ENCODE data around the gene RELT.

Gene RELT

DNA sequence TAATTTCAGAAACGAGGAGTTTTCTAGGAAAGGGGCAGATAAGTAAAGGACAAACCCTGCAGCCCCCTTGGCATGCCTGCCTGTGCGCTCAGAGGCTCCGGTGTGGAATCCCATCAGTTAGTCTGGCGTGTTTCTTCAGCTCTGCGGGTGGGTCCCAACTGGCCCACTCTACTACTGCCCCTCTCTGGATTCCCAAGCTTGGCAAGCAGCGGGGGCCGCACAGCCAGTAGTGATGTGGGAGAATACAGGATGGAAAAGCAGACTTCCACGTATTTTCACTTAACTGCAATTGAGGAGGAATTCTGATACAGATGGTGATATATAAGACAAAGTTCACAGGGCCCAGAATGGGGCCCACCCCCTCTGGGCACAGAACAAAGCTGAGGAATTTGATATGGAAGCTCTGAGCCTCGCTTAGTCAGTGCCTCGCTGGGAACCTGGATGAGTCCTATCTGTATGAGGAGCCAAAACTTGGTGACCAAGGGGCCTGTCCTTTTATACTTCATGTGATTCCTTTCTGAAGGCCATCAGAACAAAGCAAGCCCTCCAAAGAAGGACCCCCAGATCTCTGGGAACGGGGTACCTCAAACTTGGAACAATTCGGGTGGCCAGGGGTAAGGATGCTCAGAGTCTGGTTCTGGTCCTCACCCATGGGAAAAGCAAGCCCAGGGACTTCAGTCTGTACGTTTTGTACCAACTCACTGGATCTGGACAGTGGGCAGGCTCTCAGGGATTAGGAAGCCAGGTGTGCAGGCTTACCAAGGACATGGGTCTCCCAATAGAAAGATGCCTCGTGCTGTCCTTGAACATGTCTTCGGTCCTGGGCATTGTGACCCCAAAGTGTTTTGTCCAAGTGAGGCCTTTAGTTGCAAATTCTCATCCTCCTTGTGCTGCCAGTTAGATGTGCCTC is 26.0 kb downstream of the RELT start:
- Histone ChIP-seq H3K27me3 (ENCODE audit: insufficient read depth, low read depth, severe bottlenecking) (no peaks in the 10 kb centered on the region), H3K27ac (peak overlapping the region; percentile 22; the same call in 1 of the 2 replicates), H3K9me3 (ENCODE audit: severe bottlenecking) (no peaks in the 10 kb centered on the region), H3K36me3 (peaks cover 34% of the 10 kb centered on the region), H3K4me3 (ENCODE audit: low read depth, low read length) (no peak overlapping the region)
- TF ChIP-seq, protein P1, sequence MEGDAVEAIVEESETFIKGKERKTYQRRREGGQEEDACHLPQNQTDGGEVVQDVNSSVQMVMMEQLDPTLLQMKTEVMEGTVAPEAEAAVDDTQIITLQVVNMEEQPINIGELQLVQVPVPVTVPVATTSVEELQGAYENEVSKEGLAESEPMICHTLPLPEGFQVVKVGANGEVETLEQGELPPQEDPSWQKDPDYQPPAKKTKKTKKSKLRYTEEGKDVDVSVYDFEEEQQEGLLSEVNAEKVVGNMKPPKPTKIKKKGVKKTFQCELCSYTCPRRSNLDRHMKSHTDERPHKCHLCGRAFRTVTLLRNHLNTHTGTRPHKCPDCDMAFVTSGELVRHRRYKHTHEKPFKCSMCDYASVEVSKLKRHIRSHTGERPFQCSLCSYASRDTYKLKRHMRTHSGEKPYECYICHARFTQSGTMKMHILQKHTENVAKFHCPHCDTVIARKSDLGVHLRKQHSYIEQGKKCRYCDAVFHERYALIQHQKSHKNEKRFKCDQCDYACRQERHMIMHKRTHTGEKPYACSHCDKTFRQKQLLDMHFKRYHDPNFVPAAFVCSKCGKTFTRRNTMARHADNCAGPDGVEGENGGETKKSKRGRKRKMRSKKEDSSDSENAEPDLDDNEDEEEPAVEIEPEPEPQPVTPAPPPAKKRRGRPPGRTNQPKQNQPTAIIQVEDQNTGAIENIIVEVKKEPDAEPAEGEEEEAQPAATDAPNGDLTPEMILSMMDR (IDR thresholded peaks at IDR 0.05; ENCODE audit: low read depth, low read length) = no peak
- no peak for DNase-seq

DNA sequence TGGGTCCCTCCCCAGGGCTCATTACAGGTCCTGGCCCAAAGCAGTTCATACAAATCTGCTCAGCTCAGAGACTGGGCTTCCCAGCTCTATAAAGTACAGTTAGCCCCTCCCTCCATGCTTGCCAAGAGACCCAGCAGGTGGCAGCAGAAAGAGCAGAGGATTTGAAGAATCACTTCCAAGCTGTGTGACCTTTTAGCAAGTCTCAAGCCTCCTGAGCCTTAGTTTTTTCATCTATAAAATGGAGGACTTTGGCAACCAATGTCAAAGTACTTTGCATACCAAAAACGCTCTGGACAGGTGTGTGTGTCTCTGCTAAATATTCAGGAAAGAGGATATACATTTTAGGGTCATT is 26.6 kb downstream of the RELT start:
- TF ChIP-seq, protein P1 (IDR thresholded peaks at IDR 0.05; ENCODE audit: low read depth, low read length) = peak; percentile 54
- Histone ChIP-seq H3K36me3 (peaks cover 37% of the 10 kb centered on the region), H3K27me3 (ENCODE audit: insufficient read depth, low read depth, severe bottlenecking) (no peaks in the 10 kb centered on the region), H3K9me3 (ENCODE audit: severe bottlenecking) (no peaks in the 10 kb centered on the region), H3K27ac (peak overlapping the region; percentile 22; the same call in 1 of the 2 replicates), H3K4me3 (ENCODE audit: low read depth, low read length) (no peak overlapping the region)
- DNase-seq = peak; percentile 71

DNA sequence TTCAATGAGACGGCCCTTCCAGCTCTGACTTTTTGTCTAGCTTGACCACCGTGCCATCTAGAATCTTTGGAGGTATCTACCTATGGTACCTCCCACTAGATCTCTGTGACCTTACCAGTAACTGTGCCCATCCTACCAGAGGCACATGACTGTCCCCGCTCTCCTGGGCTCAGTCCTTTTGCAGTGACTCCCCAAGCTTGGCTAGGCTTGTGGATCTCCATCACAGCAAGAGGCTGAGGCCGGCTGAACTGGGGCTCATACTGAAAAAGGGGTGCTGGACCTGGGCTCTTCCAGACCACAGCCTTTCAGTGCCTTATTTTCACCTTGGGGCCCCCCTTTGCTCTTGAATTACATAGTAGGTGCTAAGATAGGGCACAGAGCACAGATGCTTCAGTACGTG is 27.3 kb downstream of the RELT start:
- Histone ChIP-seq H3K9me3 (ENCODE audit: severe bottlenecking) (no peaks in the 10 kb centered on the region), H3K27ac (peak overlapping the region; percentile 49), H3K27me3 (ENCODE audit: insufficient read depth, low read depth, severe bottlenecking) (no peaks in the 10 kb centered on the region), H3K36me3 (peaks cover 44% of the 10 kb centered on the region), H3K4me3 (ENCODE audit: low read depth, low read length) (no peak overlapping the region)
- DNase-seq = no peak
- TF ChIP-seq, protein P1 (IDR thresholded peaks at IDR 0.05; ENCODE audit: low read depth, low read length) = no peak

DNA sequence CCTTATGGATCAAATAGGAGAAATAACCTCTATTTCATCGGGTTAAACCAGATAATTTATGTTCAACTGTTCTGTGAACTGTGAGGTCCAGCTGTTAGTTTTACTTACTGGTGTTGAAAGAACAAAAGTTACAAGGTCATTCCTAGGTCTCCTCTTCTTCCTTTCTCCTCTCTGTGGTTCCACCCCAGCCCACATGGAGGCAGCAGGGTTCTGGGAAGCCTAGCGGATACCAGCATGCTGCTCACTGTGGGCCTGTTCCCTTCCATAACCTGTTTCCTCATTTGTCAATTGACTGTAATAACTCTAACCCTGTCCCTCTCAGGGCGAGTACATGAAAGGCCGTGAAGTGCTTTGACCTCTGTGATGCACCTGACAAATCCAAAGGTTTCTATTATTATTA is 27.8 kb downstream of the RELT start:
- DNase-seq = peak; percentile 84
- Histone ChIP-seq H3K9me3 (ENCODE audit: severe bottlenecking) (no peaks in the 10 kb centered on the region), H3K27ac (peak overlapping the region; percentile 49), H3K27me3 (ENCODE audit: insufficient read depth, low read depth, severe bottlenecking) (no peaks in the 10 kb centered on the region), H3K4me3 (ENCODE audit: low read depth, low read length) (no peak overlapping the region), H3K36me3 (peaks cover 48% of the 10 kb centered on the region)
- TF ChIP-seq, protein P1 (IDR thresholded peaks at IDR 0.05; ENCODE audit: low read depth, low read length) = peak; percentile 85

DNA sequence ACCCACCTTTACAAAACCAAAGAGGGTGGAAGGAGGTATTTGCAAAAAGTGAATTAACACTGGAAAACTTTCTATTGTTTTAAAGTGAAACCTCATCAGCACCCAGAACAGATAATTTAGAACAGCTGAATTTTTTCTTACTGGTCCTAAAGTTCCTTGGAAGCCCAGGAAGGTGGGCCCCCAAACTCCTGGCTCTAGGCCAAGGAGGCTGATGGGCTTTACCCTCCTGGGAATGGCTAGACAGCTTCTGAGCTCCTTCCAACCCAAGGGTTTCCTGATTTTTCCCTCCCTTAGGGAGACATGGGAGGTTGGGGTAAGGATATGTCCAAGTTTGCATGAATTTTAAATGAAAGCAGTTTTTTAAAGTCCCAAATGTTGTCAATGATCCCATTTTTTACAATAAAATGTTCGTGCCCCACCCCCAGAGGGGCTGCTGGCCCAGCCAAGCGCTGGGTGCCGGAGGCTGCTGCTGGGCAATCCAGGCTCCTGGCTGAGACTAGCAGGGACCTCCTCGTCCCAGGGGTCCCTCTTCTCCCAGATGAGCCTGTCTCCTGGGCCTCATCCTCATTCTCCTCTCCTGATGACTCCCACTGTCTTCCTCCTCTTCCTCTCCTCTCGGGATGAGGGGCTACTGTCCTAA is 28.4 kb downstream of the RELT start:
- no peaks in the 10 kb centered on the region for H3K9me3 ChIP-seq (ENCODE audit: severe bottlenecking)
- H3K36me3 ChIP-seq = peaks cover 54% of the 10 kb centered on the region
- DNase-seq = no peak
- TF ChIP-seq, protein P1 (IDR thresholded peaks at IDR 0.05; ENCODE audit: low read depth, low read length) = no peak
- no peaks in the 10 kb centered on the region for H3K27me3 ChIP-seq (ENCODE audit: insufficient read depth, low read depth, severe bottlenecking)
- H3K27ac ChIP-seq = no peak overlapping the region
- no peak overlapping the region for H3K4me3 ChIP-seq (ENCODE audit: low read depth, low read length)

All from WERI-Rb-1 (cell line).